Ovary (tissue), 3 donors: ENCODE results near the gene ARHGAP23.
"Not testable (repeated sequence)": the region's sequence is repeated elsewhere in the genome, so short reads cannot be mapped to it uniquely, and the experiment has no call there.

Source experiments
- POLR2A ChIP-seq: fragments of 450-650 bp; IDR thresholded peaks from one replicate; pipeline ENCODE4 v1.6.1; 2017; ENCODE audit warnings: antibody characterized with exemption, mild to moderate bottlenecking, moderate library complexity
- TF ChIP-seq, protein P1 (sequence below), 3 donors: fragments of 450-650 bp in 2 of 3; fragments of 200-600 bp in 1 of 3; IDR thresholded peaks; one replicate each; pipeline versions ENCODE4 v1.5.1 to v1.8.0; 2016 to 2022; ENCODE audit warnings: antibody characterized with exemption in 3 of 3, mild to moderate bottlenecking in 1 of 3
- donor health status: DM: no; HTN: no; CAD: no.

DNA sequence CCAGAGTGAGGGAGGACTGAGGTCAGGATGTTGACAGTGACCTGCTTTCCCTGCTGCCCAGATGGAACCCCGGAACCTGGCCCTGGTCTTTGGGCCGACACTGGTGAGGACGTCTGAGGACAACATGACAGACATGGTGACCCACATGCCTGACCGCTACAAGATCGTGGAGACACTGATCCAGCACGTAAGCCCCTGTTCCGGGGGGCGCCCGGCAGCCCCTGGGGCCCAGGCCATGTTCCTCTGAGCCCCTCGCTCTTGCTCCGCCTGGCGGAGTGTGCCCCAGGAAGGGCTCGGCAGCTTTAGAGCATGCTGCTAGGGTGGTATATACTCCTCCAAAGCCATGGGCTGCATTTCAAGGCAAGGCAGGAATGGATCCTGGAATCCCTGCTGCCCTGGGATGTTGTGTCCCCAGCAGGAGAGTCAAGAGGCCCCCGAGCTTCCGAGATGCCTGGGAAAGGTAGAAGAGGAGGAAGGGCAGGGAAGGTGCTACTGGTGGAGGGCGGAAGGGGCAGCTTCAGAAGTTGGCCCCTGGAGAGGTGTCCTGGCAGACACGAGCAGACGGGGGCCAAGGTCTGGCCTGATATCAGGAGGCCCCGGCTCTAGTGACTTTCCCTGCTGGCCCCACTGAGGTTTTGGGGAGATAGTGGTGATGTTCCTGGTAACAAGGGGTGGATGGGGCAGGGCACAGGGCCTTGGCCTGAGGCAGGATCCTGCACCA is 63.2 kb downstream of the ARHGAP23 start:
- TF ChIP-seq POLR2A, result not testable (repeated sequence)
- TF ChIP-seq, protein P1, sequence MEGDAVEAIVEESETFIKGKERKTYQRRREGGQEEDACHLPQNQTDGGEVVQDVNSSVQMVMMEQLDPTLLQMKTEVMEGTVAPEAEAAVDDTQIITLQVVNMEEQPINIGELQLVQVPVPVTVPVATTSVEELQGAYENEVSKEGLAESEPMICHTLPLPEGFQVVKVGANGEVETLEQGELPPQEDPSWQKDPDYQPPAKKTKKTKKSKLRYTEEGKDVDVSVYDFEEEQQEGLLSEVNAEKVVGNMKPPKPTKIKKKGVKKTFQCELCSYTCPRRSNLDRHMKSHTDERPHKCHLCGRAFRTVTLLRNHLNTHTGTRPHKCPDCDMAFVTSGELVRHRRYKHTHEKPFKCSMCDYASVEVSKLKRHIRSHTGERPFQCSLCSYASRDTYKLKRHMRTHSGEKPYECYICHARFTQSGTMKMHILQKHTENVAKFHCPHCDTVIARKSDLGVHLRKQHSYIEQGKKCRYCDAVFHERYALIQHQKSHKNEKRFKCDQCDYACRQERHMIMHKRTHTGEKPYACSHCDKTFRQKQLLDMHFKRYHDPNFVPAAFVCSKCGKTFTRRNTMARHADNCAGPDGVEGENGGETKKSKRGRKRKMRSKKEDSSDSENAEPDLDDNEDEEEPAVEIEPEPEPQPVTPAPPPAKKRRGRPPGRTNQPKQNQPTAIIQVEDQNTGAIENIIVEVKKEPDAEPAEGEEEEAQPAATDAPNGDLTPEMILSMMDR (IDR thresholded peaks at IDR 0.05), result peak in 1 of 3 donors; percentile 17
